SU-DHL-6 (cell line): ENCODE results near the gene FAM53B.

Experiments
- H2AFZ ChIP-seq: fragments of 200-600 bp; sonication (generic); 2 replicates; pipeline ENCODE4 v1.6.1; 2014; ENCODE audit warnings: low read depth, mild to moderate bottlenecking, moderate library complexity, mixed read lengths, antibody characterized with exemption, low read length; ENCODE audit not compliant: severe bottlenecking
- H3F3A ChIP-seq: fragments of 200-600 bp; shearing (Covaris generic); 2 replicates; pipeline ENCODE4 v1.6.0; 2016; ENCODE audit warnings: antibody characterized with exemption, mild to moderate bottlenecking; ENCODE audit not compliant: insufficient read depth
- H3K27ac ChIP-seq: fragments of 200-600 bp; sonication (generic); 2 replicates; pipeline ENCODE4 v1.5.1; 2016; ENCODE audit warnings: low read depth, mild to moderate bottlenecking, low read length, moderate library complexity, mixed read lengths
- H3K27me3 ChIP-seq: fragments of 200-600 bp; sonication (generic), shearing (Covaris generic); 2 replicates; pipeline ENCODE4 v1.6.0; 2014; ENCODE audit warnings: mild to moderate bottlenecking, low read length
- H3K36me3 ChIP-seq: fragments of 200-600 bp; sonication (generic); 2 replicates; pipeline ENCODE4 v1.6.1; 2014; ENCODE audit warnings: mild to moderate bottlenecking, low read length, mixed read lengths
- H3K4me2 ChIP-seq: fragments of 300-600, 200-600 bp; shearing (Covaris generic), sonication (generic); 2 replicates; pipeline ENCODE4 v1.6.0; 2014; ENCODE audit warnings: low read length, low read depth, mild to moderate bottlenecking; ENCODE audit not compliant: poor library complexity, severe bottlenecking
- H3K4me3 ChIP-seq: fragments of 200-600 bp; sonication (generic); 2 replicates; pipeline ENCODE4 v1.5.1; 2014; ENCODE audit warnings: antibody characterized with exemption, low read length, mild to moderate bottlenecking, mixed read lengths; ENCODE audit not compliant: insufficient read depth, poor library complexity, severe bottlenecking
- H3K79me2 ChIP-seq: fragments of 200-600 bp; sonication (generic); 2 replicates; pipeline ENCODE4 v1.6.1; 2014; ENCODE audit warnings: mild to moderate bottlenecking, low read length, moderate library complexity; ENCODE audit not compliant: insufficient read depth
- H3K9ac ChIP-seq: fragments of 200-600 bp; sonication (generic); 2 replicates; pipeline ENCODE4 v1.7.0; 2014; ENCODE audit warnings: mild to moderate bottlenecking, low read length
- H3K9me2 ChIP-seq: fragments of 200-600 bp; sonication (generic); replicated peaks from 2 replicates; pipeline ENCODE4 v1.6.1; 2014; ENCODE audit warnings: low read length; ENCODE audit not compliant: insufficient read depth
- H3K9me3 ChIP-seq: fragments of 200-600 bp; sonication (generic); 2 replicates; pipeline ENCODE4 v1.6.1; 2014; ENCODE audit warnings: low read length, mixed read lengths; ENCODE audit not compliant: insufficient read depth
- H4K20me1 ChIP-seq: fragments of 200-600 bp; sonication (generic); 2 replicates; pipeline ENCODE4 v1.6.1; 2014; ENCODE audit warnings: low read depth, mild to moderate bottlenecking, antibody characterized with exemption, low read length, moderate library complexity, mixed read lengths
- EZH2phosphoT487 ChIP-seq: fragments of 200-600 bp; sonication (generic), shearing (Covaris generic); conservative IDR thresholded peaks from 2 replicates; pipeline ENCODE4 v1.6.1; 2018; ENCODE audit warnings: mild to moderate bottlenecking, antibody characterized with exemption, low read length, moderate library complexity, mixed read lengths
- TF ChIP-seq, protein P1 (sequence below): fragments of 200-600 bp; sonication (generic); IDR thresholded peaks from one replicate; pipeline ENCODE4 v1.5.1; 2017; ENCODE audit warnings: antibody characterized with exemption, mild to moderate bottlenecking, low read length, moderate library complexity; ENCODE audit not compliant: insufficient read depth, poor library complexity, severe bottlenecking

Gene FAM53B

DNA sequence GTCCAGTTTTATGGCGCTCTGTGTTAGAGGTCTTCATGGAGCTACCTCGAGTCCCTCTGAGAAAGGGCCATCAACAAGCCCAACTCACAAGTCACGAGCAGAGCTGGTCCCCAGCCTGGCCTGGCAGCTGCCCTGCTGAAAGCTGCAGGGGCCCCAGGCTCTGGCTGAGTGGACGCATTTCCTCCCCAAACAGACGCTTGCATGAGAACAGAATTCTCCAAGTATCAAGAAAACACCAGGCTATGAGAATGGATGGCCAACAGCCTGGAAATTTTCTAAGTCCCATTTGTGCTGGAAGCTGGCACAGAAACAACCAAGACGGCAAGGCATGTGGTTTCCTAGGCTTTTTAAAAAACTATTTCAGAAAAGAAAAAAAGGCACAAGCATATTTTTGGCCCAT, 114.8 kb downstream of the FAM53B start:
- H3K79me2 ChIP-seq: peaks cover 95% of the 10 kb centered on the region

DNA sequence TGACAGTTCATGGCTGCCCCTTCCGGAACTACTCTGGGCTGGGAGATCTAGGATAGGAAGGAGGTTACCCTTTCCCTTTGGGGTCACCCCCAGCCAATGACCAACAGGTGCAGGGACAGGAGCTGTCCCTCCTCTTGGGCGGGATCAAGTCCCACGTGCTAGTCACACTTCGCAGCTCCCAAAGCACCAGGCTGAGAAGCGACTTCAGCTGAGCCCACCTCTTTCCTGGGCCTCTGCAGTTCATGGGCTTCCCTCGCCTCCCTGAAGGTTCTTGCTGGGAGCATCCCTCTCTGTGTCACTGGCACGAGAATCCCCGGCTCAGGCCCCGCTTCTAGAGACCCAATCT, 115.5 kb downstream of the FAM53B start:
- TF ChIP-seq EZH2phosphoT487: no peak
- TF ChIP-seq, protein P1, sequence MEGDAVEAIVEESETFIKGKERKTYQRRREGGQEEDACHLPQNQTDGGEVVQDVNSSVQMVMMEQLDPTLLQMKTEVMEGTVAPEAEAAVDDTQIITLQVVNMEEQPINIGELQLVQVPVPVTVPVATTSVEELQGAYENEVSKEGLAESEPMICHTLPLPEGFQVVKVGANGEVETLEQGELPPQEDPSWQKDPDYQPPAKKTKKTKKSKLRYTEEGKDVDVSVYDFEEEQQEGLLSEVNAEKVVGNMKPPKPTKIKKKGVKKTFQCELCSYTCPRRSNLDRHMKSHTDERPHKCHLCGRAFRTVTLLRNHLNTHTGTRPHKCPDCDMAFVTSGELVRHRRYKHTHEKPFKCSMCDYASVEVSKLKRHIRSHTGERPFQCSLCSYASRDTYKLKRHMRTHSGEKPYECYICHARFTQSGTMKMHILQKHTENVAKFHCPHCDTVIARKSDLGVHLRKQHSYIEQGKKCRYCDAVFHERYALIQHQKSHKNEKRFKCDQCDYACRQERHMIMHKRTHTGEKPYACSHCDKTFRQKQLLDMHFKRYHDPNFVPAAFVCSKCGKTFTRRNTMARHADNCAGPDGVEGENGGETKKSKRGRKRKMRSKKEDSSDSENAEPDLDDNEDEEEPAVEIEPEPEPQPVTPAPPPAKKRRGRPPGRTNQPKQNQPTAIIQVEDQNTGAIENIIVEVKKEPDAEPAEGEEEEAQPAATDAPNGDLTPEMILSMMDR: no peak
- Histone ChIP-seq H3K9me2 (no peaks in the 10 kb centered on the region), H3K27ac (peak overlapping the region; percentile 99), H3K9ac (peak overlapping the region; percentile 52), H3K36me3 (no peaks in the 10 kb centered on the region), H3K4me3 (no peak overlapping the region), H2AFZ (no peak overlapping the region), H4K20me1 (no peaks in the 10 kb centered on the region), H3K9me3 (no peaks in the 10 kb centered on the region), H3K27me3 (no peaks in the 10 kb centered on the region), H3K4me2 (peak overlapping the region; percentile 50), H3F3A (peaks cover 65% of the 10 kb centered on the region), H3K79me2 (peaks cover 95% of the 10 kb centered on the region)

More for the DNA sequence above, 114.8 kb downstream of the FAM53B start:
- H3K9me3 ChIP-seq: no peaks in the 10 kb centered on the region
- H3F3A ChIP-seq: peaks cover 63% of the 10 kb centered on the region
- H3K4me2 ChIP-seq: peak overlapping the region; percentile 50
- H2AFZ ChIP-seq: no peak overlapping the region
- no peaks in the 10 kb centered on the region for H4K20me1 ChIP-seq
- H3K27me3 ChIP-seq: no peaks in the 10 kb centered on the region
- peak overlapping the region; percentile 99 for H3K27ac ChIP-seq
- TF ChIP-seq, protein P1: no peak
- TF ChIP-seq EZH2phosphoT487: no peak
- H3K4me3 ChIP-seq: no peak overlapping the region
- peak overlapping the region; percentile 52 for H3K9ac ChIP-seq
- H3K36me3 ChIP-seq: no peaks in the 10 kb centered on the region
- no peaks in the 10 kb centered on the region for H3K9me2 ChIP-seq

DNA sequence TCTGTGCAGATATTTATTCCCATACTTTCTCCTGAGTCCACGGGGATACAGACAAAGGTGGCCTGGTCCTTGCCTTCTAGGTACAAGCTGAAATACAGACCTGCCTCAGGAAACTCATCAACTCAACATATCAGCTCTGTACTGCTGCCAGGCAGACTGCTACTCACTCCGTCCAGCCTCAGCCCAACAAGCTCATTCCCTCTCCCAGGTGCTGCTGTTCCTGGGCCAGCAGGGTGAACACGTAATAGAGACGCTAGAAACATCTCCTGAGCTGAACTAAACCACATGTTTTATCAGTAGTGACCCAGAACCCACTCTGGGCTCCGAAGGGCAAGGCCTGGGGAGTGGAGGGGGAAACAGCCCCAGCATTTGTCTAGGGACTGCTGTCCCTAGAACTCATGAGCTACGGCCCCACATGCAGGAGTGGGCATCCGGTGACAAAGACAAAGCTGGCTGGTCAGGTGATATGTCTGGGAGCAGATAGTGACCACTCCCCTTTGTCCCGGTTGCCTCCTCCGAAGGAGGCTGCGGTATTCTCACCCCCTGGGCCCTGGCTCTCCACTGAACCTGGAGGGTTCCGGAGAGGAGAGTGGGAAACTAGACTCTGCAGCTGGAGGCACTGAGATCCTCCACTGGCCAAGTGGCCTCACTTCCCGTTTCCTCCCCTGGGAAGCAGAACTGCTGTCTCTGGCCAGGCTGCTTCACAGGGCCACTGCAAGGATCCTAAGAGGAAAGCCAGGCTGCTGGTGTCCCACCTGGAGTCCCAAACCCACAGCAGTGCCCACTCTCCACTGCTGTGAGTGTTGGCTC, 116.1 kb downstream of the FAM53B start:
- no peaks in the 10 kb centered on the region for H3K27me3 ChIP-seq
- H3K9me3 ChIP-seq: no peaks in the 10 kb centered on the region
- peak overlapping the region; percentile 99 for H3K27ac ChIP-seq
- H3K79me2 ChIP-seq: peaks cover 95% of the 10 kb centered on the region
- H3F3A ChIP-seq: peaks cover 63% of the 10 kb centered on the region
- TF ChIP-seq EZH2phosphoT487: no peak
- TF ChIP-seq, protein P1: no peak
- H2AFZ ChIP-seq: no peak overlapping the region
- no peaks in the 10 kb centered on the region for H4K20me1 ChIP-seq
- no peaks in the 10 kb centered on the region for H3K9me2 ChIP-seq
- no peaks in the 10 kb centered on the region for H3K36me3 ChIP-seq
- H3K4me3 ChIP-seq: no peak overlapping the region
- H3K9ac ChIP-seq: peak overlapping the region; percentile 52
- peak overlapping the region; percentile 50 for H3K4me2 ChIP-seq
